MM.1S (cell line): Measurements from ENCODE around the gene GRIN3B.

Source experiments
- EZH2 ChIP-seq: fragments of 300-600 bp; sonication (generic); optimal IDR thresholded peaks from 2 replicates; pipeline ENCODE3; 2017; ENCODE audit warnings: low read depth, mild to moderate bottlenecking, antibody characterized with exemption, low read length, mixed read lengths
- EZH2phosphoT487 ChIP-seq: fragments of 300-600 bp; sonication (generic); IDR thresholded peaks from 2 replicates; pipeline ENCODE4 v1.6.1; 2018; ENCODE audit warnings: antibody characterized with exemption, low read length
- TF ChIP-seq, protein P1 (sequence below): fragments of 300-600 bp; sonication (generic); IDR thresholded peaks from 2 replicates; pipeline ENCODE4 v1.5.1; 2016; ENCODE audit warnings: antibody characterized with exemption, low read length, mixed read lengths

DNA sequence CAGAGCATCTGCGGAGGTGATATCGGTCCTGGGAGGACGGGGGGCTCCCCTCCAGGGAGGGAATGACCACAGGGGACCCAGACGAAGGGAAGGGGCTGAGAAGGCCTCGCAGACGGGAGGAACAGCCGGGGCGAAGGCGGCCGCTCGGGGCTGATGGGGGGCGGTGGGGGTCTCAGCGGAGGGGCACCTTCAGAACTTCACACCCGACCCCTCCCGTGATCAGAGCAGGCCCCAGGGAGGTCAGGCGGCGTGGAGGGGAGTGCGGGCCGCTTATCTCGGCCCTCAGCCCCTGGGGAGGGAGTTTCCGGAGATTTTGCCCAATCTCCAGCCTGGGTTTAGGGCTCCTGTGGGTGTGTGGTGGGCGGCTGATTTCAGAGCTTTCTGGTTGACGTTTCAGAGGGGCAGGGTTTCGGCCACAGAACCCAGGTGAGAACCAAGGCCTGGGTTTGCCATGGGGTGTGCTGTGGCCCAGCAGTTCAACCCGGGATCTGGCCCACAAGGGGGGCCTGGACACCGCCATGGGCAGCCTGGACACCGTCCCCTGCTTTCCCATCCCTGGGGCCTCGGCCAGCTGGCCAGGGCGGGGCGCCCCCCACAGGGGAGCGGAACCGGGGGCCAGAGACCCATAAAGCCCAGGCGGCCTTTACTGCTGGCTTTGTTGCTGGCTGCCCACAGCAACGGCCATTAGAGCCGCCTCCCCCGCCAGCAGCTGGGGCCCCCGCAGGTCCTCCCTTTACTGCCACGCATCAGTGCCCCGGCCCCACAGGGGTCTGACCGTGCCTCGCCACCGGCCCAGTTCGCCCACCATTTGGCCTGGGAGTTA is 45.3 kb upstream of the GRIN3B start:
- TF ChIP-seq, protein P1, sequence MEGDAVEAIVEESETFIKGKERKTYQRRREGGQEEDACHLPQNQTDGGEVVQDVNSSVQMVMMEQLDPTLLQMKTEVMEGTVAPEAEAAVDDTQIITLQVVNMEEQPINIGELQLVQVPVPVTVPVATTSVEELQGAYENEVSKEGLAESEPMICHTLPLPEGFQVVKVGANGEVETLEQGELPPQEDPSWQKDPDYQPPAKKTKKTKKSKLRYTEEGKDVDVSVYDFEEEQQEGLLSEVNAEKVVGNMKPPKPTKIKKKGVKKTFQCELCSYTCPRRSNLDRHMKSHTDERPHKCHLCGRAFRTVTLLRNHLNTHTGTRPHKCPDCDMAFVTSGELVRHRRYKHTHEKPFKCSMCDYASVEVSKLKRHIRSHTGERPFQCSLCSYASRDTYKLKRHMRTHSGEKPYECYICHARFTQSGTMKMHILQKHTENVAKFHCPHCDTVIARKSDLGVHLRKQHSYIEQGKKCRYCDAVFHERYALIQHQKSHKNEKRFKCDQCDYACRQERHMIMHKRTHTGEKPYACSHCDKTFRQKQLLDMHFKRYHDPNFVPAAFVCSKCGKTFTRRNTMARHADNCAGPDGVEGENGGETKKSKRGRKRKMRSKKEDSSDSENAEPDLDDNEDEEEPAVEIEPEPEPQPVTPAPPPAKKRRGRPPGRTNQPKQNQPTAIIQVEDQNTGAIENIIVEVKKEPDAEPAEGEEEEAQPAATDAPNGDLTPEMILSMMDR = no peak
- no peak for TF ChIP-seq EZH2
- no peak for TF ChIP-seq EZH2phosphoT487
